GM18873 (cell line): ENCODE data around the gene KRTAP10-7.
"Not testable (repeated sequence)": the region's sequence is repeated elsewhere in the genome, so short reads cannot be mapped to it uniquely, and the experiment has no call there.

ENCODE experiments used
- ATAC-seq: cut with Tn5 transposase; IDR thresholded peaks from one replicate; pipeline ENCODE4 v1.9.1; 2021; ENCODE audit warnings: mild to moderate bottlenecking, moderate library complexity, moderate number of reproducible peaks; ENCODE audit not compliant: unreplicated experiment, low FRiP score

Gene KRTAP10-7, protein sequence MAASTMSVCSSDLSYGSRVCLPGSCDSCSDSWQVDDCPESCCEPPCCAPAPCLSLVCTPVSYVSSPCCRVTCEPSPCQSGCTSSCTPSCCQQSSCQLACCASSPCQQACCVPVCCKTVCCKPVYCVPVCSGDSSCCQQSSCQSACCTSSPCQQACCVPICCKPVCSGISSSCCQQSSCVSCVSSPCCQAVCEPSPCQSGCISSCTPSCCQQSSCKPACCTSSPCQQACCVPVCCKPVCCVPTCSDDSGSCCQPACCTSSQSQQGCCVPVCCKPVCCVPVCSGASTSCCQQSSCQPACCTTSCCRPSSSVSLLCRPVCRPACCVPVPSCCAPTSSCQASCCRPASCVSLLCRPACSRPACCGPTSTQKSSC

GRCh38 chr21:44600118-44600978, at the start of gene KRTAP10-7:
Gene KRTAP10-7, plus strand, starts transcription at chr21:44600597. Its CDS starts 25 bp downstream, at chr21:44600622.
- ATAC-seq = not testable (repeated sequence)

DNA sequence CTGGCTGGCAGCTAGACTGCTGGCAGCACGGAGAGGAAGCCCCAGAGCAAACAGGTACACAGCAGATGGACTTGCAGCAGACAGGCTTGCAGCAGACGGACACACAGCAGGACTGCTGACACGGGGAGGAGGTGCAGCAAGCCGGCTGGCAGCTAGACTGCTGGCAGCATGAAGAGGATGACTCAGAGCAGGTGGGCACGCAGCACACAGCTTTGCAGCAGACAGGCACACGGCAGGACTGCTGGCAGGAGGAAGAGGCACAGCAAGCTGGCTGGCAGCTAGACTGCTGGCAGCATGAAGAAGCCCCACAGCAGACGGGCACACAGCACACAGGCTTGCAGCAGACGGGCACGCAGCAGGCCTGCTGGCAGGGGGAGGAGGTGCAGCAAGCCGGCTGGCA, 49.6 kb upstream of the KRTAP10-7 start:
- ATAC-seq = no peak

DNA sequence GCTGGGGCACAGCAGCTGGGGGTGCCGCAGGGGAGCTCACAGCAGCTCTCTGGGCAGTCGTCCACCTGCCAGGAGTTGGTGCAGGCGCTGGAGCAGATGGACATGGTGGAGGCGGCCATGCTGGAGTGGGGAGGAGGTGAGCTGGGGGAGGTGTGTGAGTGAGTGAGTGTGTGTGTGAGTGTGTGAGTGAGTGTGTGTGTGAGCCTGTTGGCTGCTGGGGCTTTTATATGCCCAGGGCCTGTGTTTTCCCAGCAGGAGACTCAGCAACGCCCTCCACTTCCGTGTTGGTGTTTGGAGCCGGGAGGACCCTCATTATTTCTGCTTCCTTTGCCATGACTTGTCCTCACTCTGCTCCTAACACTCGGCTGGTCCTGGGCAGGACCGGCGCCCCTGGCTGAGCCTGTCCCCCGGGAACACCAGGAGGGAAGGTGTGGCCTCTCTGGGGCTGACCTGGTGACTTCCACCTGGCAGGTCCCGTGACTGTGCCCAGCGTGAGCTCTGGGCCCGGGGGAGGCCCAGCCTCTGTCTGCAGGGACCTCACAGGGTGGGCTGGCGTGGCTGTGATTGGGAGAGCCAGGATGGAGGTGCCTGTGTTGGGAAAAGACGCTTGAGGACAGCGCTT, 48.9 kb upstream of the KRTAP10-7 start, which contains the start of gene KRTAP10-2:
Gene KRTAP10-2, minus strand, starts transcription at position 166 of the 622 bp plus-strand sequence. Its CDS starts 47 bp downstream, at position 119.
- ATAC-seq = no peak

DNA sequence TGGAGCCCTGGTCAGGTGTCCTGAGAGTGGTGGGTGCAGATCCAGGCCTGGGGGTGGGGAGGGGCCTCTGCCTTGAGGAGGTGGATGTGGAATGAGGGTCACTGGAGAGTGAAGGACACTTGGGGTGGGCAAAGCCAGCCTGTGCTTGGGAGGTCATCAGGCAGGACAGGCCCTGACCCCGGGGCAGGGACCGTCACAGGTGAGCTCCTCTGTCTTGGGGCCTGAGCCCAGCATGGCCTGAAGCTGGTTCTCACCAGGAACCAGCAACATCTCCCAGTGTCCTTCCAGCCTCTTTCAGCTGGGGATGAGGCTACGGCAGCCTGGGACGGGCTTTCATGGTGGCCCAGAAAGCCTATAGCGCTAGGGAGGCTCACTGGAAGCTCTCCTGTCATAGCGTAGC, 48.3 kb upstream of the KRTAP10-7 start:
- no peak for ATAC-seq

DNA sequence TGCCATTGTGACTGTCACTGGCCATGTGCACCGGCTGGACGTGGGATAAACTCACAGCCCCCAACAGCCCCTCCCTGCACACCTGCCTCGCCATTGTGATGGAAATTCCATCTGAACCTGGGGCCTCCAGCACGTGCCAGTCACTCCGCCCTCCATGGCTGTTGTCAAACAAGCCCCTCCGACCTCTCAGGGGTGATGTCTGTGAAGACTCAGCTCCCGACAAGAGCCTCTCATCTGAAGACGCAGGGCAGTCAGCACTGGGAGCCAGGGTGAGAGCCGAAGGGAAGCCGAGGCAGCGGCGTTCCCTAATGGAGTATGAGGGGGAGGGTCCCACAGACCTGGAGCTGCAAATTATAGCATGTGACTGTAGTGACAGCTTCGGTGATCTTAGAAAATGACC, 47.7 kb upstream of the KRTAP10-7 start:
- no peak for ATAC-seq

- ATAC-seq = no peak
These were observed 45.1 kb upstream of the KRTAP10-7 start for GRCh38 chr21:44555200-44555875.

DNA sequence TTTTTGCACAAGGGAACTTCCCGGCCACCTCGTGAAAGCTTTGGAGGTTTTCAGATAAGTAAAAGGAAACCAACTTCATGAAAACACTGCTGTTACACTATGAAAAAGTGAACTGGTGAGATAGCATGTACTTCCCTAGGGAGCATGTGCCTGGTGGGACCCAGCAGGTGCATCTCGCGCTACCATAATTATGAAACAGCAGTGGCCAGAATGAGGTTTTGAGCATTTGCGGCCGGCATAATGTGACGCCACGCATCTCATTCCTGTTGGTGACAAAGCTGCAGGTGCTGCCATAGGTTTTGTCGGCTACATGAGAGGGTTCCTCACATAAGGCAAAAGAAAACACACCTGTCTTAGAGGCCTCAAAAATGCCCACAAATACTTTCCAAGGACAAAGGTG, 43.5 kb upstream of the KRTAP10-7 start:
- ATAC-seq = no peak

GRCh38 chr21:44557491-44558328, 42.7 kb upstream of the KRTAP10-7 start:
- ATAC-seq = no peak

GRCh38 chr21:44558329-44558675, 42.1 kb upstream of the KRTAP10-7 start:
- not testable (repeated sequence) for ATAC-seq

- ATAC-seq = no peak
These were observed 41.7 kb upstream of the KRTAP10-7 start, which contains the start of gene KRTAP10-3 for GRCh38 chr21:44558695-44559094. Gene KRTAP10-3, minus strand, starts transcription at chr21:44558795. Its CDS starts 80 bp downstream, at chr21:44558715.

DNA sequence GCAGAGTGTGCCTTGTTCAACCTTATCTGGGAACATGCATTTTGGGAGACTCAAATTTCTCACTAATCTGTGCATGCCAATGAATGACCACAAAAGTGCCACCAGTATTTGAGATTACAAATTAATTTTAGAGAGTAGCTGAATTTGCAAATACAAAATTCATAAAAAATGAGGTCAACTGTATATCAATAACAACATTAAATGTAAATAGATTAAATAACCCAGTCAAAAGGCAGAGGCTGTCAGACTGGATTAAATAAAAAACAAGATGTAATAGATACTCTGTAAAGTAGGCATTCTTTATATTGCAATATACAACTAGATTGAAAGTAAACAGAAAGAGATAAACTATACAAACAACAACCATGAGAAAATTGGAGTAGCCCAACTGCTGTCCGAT, 36.3 kb upstream of the KRTAP10-7 start:
- ATAC-seq = no peak

- no peak for ATAC-seq
These were observed 35.4 kb upstream of the KRTAP10-7 start for GRCh38 chr21:44564886-44565598.

DNA sequence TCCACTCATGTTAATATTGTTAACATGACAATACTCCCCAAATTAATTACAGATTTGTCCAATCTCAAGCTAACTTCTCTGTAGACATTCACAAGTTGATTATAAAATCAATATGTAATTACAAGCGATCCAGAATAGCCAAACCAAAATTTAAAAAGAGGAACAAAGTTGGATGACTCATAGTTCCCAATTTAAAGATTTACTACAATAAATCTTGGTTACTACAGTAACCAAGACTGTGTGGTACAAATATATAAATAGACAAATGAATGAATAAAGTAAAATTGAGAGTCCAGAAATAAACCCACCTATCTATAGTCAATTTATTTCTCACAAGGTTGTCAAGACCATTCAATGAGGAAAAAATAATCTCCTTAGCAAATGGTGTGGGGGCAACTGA, 34.0 kb upstream of the KRTAP10-7 start:
- no peak for ATAC-seq

DNA sequence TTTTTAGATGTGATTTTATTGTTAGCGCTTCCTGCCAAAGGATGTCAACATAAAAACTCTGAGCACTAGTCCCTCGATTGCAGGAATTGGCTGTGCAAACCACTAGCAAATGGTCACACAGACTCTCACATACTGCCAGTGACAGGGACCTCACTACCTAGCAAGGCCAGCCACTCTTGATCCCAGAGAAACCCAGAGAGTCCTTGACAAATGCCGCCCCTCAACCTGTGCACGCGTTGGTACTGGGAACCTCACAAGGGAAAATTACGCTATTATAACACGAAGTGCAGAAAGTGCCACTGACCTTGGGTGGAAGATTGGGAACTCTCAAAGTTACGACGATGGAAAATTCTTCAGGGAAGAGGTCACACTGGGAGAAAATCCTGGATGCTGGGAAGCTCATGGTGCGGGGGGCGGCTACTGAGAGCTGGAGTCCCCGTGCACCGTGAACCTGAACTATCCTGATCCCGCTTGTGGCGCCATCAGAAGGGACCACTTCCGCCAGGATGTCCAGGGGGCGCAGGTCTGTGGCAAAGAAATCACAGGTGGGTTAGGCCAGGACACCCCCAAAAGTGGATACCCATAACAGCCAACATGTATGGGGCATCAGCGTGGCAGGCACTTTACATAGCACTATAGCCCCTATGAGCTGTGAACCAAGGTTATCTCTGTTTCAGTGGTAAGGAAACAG, 32.8 kb upstream of the KRTAP10-7 start:
- ATAC-seq = no peak

GRCh38 chr21:44568261-44568660, 32.1 kb upstream of the KRTAP10-7 start:
- ATAC-seq = no peak

DNA sequence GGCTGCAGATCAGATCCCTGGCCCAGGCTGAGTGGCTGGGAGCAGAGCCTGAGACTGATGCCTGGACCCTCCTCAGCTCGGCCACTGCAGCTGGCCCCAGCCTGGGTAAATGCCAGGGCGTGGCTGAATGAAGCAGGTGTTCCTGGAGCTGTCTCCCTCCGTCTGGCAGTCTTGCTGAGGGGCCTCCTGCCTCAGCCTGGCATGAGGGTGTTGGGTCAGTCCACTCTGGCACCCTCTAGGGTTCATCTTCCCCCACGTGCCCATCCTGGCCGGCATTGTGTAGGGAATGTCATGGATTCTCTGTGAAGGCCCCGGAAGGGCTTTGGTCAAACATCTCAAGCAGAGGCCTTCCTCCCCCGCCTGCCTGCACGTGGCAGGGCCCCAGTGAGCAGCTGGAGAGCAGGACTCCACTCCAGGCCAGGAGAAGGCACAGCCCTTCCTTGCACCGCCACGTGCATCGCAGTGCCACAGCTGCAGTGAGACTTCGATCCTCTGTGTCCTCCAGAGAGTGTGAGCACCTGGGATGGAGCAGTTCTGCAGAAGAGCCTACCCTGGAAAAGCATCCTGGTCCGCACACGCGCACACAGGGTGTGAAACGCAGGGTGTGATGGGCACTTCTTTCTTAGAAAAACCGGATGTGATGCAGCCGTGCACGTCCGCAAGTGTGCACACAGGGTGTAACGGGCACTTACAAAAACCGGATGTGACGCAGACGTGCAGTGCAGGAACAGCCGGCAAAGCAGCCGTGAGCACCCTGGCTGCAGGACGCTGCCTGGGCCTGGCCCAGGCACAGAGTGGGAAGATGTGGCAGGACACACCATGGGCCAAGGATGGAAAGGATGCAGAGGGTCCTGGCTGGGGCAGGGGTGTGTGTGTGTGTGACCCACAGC, 31.5 kb upstream of the KRTAP10-7 start:
- ATAC-seq = no peak

DNA sequence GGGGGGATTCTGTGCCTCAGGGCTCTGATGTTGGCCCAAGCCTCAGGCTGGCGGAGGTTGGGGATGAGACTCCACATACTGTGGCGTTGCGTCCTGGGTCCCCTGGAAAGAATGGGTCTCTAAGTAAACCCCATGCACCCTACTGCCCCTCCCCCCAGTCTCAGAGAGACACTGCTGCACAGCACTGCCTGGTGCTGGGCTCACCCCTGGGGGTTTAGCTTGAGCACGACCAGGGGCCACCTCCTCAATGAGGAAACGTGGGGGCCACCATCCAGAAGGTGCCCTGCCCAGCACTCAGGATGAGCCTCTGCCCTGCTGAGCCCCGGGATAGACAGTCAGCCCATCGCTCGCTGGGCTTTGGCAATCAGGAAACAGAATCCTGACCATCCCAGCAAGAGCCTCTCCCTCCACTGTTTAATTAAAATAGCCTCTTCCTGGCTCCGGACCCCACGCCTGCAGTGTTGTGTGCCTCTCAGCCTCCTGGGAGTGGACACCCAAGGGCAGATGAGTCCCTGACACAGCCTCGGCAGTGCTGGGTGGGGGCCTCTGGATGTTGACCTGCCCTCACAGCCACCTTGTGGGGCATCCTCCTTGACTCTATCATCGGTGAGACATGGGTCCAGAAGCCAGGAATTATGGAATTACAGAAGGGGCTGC, 30.4 kb upstream of the KRTAP10-7 start:
- no peak for ATAC-seq
